OCI-LY3 (cell line): ENCODE results near the gene STUB1.

Experiments used
- H2AFZ ChIP-seq: fragments of 200-600, 300-600 bp; shearing (Covaris generic); 2 replicates; pipeline ENCODE4 v1.6.0; 2014; ENCODE audit warnings: antibody characterized with exemption, low read depth, low read length
- H3K27ac ChIP-seq: fragments of 200-600, 300-600 bp; sonication (generic); 2 replicates; pipeline ENCODE4 v1.5.1; 2014; ENCODE audit warnings: mild to moderate bottlenecking, low read length, moderate library complexity, mixed read lengths
- H3K27me3 ChIP-seq: fragments of 200-600, 300-600 bp; sonication (generic); 2 replicates; pipeline ENCODE4 v1.6.1; 2014; ENCODE audit warnings: low read depth, low read length, mixed read lengths
- H3K36me3 ChIP-seq: fragments of 200-600, 300-600 bp; sonication (generic); replicated peaks from 2 replicates; pipeline ENCODE3; 2014; ENCODE audit warnings: low read depth, low read length, mixed read lengths
- H3K4me1 ChIP-seq: fragments of 300-600, 200-600 bp; sonication (generic); 2 replicates; pipeline ENCODE4 v1.6.1; 2014; ENCODE audit warnings: low read length, mixed read lengths
- H3K4me2 ChIP-seq: fragments of 200-600, 300-600 bp; sonication (generic); 2 replicates; pipeline ENCODE4 v1.6.1; 2014; ENCODE audit warnings: low read length, mixed read lengths
- H3K4me3 ChIP-seq: fragments of 300-600, 200-600 bp; sonication (generic); 2 replicates; pipeline ENCODE4 v1.5.1; 2014; ENCODE audit warnings: antibody characterized with exemption, mild to moderate bottlenecking, low read length, moderate library complexity
- H3K79me2 ChIP-seq: fragments of 300-600, 200-600 bp; shearing (Covaris generic); 2 replicates; pipeline ENCODE4 v1.6.1; 2014; ENCODE audit warnings: mild to moderate bottlenecking, low read length, mixed read lengths
- H3K9ac ChIP-seq: fragments of 300-600, 200-600 bp; shearing (Covaris generic); 2 replicates; pipeline ENCODE4 v1.6.0; 2014; ENCODE audit warnings: mild to moderate bottlenecking, low read length, moderate library complexity
- H3K9me3 ChIP-seq: fragments of 200-600, 300-600 bp; shearing (Covaris generic); 2 replicates; pipeline ENCODE4 v1.6.1; 2014; ENCODE audit warnings: low read length, mixed read lengths; ENCODE audit not compliant: insufficient read depth
- H4K20me1 ChIP-seq: fragments of 200-600, 300-600 bp; sonication (generic); 2 replicates; pipeline ENCODE4 v1.6.1; 2016; ENCODE audit warnings: low read length, mixed read lengths; ENCODE audit not compliant: insufficient read depth
- EZH2phosphoT487 ChIP-seq: fragments of 200-600 bp; shearing (Covaris generic); IDR thresholded peaks from 2 replicates; pipeline ENCODE4 v1.6.1; 2018; ENCODE audit warnings: antibody characterized with exemption, mixed run types, low read depth
- TF ChIP-seq, protein P1 (sequence below): fragments of 200-600, 300-600 bp; sonication (generic); IDR thresholded peaks from 2 replicates; pipeline ENCODE4 v1.5.1; 2014; ENCODE audit warnings: antibody characterized with exemption, low read length, low read depth

The STUB1 gene

GRCh38 chr16:728890-729744 lies 48.9 kb downstream of the STUB1 start:
- TF ChIP-seq, protein P1, sequence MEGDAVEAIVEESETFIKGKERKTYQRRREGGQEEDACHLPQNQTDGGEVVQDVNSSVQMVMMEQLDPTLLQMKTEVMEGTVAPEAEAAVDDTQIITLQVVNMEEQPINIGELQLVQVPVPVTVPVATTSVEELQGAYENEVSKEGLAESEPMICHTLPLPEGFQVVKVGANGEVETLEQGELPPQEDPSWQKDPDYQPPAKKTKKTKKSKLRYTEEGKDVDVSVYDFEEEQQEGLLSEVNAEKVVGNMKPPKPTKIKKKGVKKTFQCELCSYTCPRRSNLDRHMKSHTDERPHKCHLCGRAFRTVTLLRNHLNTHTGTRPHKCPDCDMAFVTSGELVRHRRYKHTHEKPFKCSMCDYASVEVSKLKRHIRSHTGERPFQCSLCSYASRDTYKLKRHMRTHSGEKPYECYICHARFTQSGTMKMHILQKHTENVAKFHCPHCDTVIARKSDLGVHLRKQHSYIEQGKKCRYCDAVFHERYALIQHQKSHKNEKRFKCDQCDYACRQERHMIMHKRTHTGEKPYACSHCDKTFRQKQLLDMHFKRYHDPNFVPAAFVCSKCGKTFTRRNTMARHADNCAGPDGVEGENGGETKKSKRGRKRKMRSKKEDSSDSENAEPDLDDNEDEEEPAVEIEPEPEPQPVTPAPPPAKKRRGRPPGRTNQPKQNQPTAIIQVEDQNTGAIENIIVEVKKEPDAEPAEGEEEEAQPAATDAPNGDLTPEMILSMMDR, result no peak
- TF ChIP-seq EZH2phosphoT487, result no peak
- H3K4me2 ChIP-seq, result no peak overlapping the region
- H4K20me1 ChIP-seq, result no peaks in the 10 kb centered on the region
- no peak overlapping the region for H3K27ac ChIP-seq
- H3K9ac ChIP-seq, result no peak overlapping the region
- peaks cover 9% of the 10 kb centered on the region; the same call in 1 of the 2 replicates for H3K4me1 ChIP-seq
- no peak overlapping the region for H3K4me3 ChIP-seq
- no peaks in the 10 kb centered on the region for H3K27me3 ChIP-seq
- no peaks in the 10 kb centered on the region for H3K36me3 ChIP-seq
- H3K79me2 ChIP-seq, result no peaks in the 10 kb centered on the region
- no peaks in the 10 kb centered on the region for H3K9me3 ChIP-seq
- no peak overlapping the region for H2AFZ ChIP-seq

DNA sequence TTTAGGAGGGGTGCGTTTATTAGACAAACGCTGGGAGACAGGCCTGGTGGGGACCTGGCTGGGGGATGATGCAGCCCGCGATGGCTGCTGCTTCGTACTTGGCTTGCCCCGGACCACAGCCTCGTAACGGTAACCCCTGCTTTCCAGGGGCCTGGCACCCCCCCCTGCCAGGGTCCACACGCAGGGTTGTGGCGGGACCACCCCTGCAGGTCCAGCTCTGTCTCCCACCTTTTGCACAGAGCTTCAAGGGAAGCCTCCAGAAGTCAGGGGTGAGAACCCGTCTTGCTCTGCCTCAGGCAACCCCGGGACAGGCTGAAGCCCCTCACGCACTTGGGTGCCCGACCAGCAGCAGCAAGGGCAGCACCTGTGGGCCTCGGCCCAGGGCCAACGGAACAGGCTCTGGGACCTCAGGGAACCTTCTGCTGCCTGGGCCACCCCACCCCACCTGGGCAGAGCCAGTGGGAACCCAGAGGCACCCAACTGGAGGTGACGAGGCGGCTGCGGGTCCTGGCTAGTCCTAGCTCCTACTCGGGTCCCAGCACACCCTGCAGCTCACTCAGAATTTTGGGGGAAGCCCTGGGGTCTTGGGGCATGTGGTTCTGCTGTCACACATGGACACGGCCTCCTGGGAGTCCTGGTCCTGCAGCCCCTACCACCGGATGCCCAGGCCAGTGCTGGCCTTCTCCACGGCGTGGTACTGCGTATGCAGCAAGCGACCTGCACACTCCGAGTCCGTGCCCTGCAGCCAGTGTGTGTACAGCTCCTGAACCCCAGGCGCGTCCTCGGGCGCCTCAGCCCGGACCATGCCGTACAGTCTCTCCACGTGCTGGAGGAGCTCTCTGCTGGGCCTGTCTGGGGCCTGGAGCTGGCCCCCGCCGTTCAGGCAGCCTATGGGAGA lies 49.8 kb downstream of the STUB1 start:
- H3K4me3 ChIP-seq, result no peak overlapping the region
- H3K79me2 ChIP-seq, result no peaks in the 10 kb centered on the region
- H2AFZ ChIP-seq, result no peak overlapping the region
- H3K27ac ChIP-seq, result no peak overlapping the region
- TF ChIP-seq, protein P1, result no peak
- TF ChIP-seq EZH2phosphoT487, result no peak
- H3K4me2 ChIP-seq, result no peak overlapping the region
- no peaks in the 10 kb centered on the region for H3K27me3 ChIP-seq
- peaks cover 9% of the 10 kb centered on the region; the same call in 1 of the 2 replicates for H3K4me1 ChIP-seq
- no peaks in the 10 kb centered on the region for H3K9me3 ChIP-seq
- H4K20me1 ChIP-seq, result no peaks in the 10 kb centered on the region
- no peaks in the 10 kb centered on the region for H3K36me3 ChIP-seq
- no peak overlapping the region for H3K9ac ChIP-seq

DNA sequence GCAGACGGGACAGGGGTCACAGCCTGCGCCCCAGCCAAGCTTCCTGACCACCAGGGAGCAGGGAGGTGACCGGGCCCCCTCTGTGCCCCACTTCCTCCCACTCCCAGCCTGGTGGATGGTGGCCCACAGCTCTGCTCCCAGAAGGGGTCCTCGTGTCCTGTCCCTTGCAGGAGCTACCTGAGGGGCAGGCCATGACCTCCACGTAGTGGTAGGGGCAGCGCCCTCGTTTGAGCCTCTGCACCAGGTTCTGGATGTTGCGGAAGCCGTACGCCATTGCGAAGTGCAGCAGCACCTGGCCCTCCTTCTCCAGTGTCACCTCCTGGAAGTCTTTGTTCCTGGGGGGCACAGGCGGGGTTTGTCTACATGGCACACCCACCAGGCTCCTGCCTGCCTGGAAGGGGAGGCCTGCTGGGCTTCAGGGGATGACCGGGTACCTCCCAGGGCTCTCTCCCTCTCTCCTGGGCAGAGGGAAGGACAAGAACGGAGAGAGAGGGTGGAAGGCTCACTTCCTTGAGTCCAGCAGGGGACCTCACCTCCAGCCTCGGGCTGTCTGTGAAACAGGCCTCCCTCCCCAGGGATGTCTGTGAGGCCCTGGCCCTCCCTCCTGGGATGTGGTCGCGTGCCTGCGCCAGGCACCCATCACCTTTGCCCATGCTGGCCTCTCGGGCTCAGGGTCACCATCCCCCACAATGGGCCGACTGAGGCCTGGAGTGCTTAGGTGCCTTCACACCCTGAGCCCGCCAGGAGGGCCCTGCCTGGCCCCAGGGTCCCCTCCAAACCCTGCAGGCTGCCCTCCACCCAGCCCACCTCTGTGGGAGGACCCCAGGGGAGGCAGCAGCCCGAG lies 50.7 kb downstream of the STUB1 start:
- Histone ChIP-seq H3K9me3 (no peaks in the 10 kb centered on the region), H4K20me1 (no peaks in the 10 kb centered on the region), H2AFZ (no peak overlapping the region), H3K27me3 (no peaks in the 10 kb centered on the region), H3K4me2 (no peak overlapping the region), H3K4me3 (no peak overlapping the region), H3K36me3 (peaks cover 5% of the 10 kb centered on the region), H3K27ac (no peak overlapping the region), H3K4me1 (peaks cover 16% of the 10 kb centered on the region), H3K9ac (no peak overlapping the region), H3K79me2 (no peaks in the 10 kb centered on the region)
- TF ChIP-seq, protein P1, result no peak
- TF ChIP-seq EZH2phosphoT487, result no peak
